OCI-M2 (cell line): Measurements from ENCODE around the gene SOX6.

Source experiments
- DNase-seq: peaks from one replicate; lab custom pipeline; 2025; ENCODE audit not compliant: unreplicated experiment; lab: John Stamatoyannopoulos, UW

The SOX6 gene

GRCh38 chr11:16365581-16366228 is 9.4 kb upstream of the SOX6 start:
- no peak for DNase-seq

DNA sequence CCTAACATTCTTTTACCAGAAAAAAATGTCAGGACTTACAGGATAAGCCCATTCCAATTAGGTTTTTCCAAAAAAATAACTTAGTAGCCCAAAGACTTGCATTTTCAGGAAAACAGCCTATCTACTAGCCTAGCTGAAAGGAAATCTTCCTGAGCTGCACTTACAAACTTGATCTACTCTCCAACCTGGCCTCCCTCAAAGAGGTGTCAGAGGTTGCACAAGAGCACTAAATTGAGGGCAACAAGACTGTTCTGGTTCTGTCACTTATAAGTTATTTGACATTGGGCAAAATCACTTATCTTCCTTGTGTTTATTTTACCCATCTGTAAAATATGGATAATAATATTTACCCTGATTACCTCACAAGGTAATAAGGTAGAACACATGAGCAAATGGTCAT is 7.9 kb upstream of the SOX6 start:
- no peak for DNase-seq

GRCh38 chr11:16363706-16364105 is 7.4 kb upstream of the SOX6 start:
- no peak for DNase-seq

DNA sequence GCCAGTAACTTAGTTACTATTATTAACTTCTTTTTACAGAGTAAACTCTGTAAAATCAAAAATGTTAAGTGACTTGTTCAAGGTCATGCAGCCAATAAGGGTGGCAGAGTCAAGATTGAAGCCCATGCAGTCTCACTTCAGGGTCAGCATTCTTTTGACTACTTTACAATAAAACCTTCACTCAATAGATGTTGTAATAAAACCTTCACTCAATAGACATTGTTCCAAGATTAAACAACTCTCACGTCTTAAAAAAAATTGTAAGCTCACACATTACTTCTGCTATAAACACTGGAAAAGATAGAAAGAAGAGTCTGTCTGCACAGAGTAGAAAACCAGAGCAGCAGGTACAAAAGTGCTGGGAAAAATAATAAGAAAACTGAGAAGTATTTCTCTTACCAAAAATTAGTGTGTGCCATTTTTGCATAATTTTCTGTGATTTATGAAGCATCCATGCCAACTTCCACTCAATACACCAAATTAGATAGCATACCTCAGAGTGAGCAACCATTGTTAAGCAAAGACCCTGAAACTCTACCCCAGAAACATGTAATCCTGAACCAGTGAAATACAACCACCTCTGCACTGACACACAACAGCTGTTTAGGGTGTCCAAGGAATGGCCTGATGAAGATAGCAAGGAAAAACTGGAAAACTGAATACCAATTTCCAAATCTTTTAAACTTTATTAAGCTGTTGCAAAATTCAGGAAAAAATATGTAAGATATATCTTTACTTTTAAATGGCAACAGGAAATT is 4.9 kb upstream of the SOX6 start:
- DNase-seq, result no peak

- DNase-seq, result no peak
Measured at GRCh38 chr11:16359369-16359768, 3.0 kb upstream of the SOX6 start.

DNA sequence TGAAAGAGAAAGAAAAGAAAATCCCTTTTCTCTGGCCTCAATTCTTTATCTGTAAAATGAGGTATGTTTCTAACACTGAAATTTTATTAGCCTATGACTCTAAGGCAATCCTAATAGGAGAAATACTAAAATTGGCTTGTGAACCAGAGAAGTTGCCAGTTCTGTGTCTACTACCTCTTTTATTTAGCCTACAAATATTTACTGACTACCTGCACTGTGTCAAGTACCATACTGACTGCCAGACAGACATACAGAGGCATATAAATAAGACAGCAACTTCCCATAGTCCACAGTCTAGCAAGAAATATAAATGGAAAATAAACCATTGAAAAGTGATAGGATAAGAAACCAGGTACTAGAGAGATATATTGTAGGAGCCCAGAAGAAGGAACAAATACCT is 2.4 kb upstream of the SOX6 start:
- DNase-seq, result no peak

DNA sequence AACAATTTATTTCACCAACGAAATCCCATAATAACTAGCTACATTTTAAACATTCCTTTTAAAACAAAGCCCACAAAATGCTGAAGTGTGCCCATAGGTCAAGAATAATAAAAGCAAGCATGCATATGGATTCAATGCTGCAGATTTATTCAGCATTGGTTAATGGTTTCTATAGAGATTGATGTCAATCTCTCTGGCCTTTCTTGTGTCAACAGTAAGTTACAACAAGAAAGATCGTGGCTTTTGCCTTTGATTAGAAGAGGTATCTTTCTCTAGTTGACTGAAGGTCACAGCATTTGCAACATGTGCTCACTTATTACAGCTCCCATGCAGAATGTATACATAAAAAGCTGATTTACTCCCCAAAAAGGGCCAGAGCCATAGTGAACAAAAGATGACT is 1.4 kb upstream of the SOX6 start:
- no peak for DNase-seq

DNA sequence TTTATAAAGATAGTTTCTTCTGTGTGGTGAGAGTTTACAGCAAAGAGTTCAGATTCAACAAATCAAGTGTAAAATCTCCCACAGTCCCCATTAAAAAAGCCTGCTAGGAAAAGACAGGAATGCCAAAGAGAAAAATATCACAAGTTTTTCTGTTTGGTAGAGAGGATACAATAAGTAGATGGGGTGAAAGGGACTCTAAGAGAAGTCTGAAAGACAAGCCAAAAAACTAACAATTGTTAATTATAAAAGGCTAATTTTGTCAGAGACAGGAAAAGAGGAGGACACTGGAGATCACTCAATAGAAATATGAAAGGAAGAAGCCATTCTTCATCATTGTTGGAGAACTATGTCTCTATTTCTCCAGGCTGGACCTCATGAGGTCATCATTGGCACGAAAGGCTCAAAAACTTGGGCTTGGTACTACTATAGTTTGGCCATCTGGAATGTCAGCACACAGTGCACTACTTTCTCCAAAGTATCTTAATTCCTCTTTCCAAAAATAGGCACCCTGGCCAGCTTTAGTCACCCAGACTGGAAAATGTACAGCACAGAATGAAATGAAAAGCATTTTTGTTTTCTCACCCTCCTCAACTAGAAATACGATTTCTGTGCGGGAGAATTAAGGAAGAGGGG is 531 bp upstream of the SOX6 start:
- no peak for DNase-seq

GRCh38 chr11:16352707-16353106 is 3.6 kb downstream of the SOX6 start:
- no peak for DNase-seq

DNA sequence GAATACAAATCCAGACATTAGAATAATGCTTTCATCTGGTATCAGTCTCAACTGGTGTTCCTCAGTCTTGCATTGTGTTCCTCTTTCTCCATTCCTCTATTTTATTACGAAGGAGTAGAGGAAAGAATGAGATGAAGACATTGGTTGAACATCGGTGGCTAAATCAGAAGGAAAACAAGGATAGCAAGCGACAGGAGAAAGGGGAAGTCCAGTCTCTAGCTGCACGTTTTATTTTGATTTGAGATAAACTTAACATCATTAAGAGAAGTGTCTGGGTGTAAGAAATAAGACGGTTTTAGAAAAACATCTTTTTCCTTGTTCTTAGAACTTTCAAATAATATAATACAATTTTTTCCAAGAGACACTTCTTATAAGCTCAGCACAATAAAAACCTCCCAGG is 6.2 kb downstream of the SOX6 start:
- DNase-seq, result no peak

DNA sequence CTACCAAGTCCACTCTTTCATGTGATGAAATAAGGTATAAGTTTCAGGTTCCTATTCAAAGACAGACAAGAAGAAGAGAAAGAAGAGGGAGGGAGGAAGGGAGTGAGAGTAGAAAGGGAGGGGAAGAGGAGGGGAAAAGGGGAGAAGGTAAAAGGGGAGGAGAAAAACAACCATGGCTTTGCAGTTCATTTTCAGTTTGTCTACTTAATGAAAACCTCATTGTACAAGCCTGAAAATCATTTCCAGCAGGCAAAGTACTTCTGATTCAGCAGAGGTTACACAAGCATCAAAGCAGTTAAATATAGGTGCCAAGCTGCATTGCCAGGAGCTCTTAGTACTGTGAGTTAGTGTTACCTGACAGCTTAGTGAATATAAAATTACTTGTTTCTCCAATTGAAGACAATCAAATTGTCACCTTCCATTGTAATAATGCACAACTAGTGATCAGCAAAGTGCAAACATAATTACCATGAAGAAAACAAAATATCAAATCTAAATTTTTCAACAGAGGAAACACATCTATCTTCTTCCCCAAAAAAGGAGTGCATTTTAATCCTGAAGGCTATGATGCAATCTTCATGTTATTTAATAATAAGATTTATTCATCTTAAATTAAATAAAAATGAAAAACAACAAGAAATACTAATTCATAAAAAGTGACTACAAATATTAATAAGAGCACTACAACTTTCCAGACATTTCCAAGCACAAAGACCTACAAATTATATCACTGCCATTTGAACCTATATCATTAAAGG is 8.2 kb downstream of the SOX6 start:
- no peak for DNase-seq

DNA sequence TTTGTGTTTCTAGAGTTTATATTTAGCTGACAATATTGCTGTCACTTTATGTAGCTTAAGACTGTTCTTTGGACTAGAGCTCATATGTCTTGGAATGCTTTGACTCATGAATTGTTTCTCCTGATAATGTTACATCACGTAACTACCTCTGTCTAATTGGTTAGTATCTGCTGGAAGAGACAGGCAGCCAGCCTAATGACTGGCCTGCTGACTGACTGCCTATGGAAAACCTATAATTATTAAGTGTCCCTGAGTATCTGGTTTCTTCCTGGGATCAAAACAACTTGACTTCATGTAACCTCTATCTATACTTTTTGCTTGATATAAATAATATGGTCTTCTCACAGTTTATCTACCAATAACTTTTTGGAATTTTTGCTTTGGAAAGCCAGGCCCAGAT is 9.4 kb downstream of the SOX6 start:
- no peak for DNase-seq

DNA sequence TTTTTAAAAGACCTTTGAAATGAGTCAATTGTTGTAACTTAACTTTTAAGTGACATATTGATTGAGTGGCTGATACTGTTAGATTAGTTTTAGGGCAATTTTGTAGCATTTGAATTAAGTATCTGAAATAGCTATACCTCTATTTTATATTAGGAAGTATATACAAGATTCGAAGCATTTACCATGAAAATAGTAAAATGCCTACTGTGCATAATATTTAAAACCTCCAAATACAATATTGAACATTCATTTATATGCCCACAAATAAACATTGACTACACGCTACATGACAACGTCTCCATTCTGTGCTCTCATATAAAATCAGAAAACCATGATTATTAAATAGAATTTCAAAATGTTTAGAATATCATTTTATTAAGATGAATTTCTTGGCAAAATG is 14.5 kb downstream of the SOX6 start:
- DNase-seq, result no peak

DNA sequence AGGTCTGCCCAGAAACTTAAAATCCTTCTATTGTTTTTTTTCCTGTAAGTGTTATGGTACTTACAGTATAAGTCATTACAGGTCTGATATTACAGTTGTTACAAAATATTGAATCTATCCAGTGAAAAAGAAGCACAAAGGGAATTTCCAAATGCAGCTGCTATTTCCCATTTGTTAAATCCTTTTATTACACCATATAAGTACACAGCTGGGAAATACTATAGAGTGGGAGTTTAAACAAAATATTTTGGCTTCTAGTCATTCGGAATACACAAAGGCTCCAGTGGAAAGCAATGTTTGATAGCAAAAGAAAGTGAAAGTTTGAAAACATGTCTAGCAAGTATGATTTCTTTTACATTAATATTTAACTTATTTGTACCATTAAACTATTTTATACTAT is 18.0 kb downstream of the SOX6 start:
- DNase-seq, result no peak

GRCh38 chr11:16337421-16338213 is 18.7 kb downstream of the SOX6 start:
- peak; percentile 27 for DNase-seq

DNA sequence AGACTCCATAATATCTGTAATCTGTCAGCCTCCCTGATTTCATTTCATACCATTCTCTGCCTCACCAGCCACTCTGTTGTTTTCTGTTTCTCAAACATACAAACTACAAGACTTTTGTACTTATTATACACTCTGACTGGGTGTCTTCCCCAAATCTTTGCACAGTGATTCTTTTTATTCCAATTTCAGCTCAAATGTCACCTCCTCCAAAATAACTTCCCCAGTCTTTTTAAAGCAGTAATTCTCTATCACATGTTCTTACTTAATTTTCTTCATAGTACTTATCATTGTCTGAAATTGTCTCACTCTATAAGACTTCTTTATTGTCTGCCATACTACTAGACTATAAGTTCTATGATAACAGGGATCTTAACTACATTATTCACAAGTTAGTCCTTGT is 19.6 kb downstream of the SOX6 start:
- no peak for DNase-seq

- no peak for DNase-seq
Measured at GRCh38 chr11:16336204-16336603, 20.1 kb downstream of the SOX6 start.

GRCh38 chr11:16335236-16335962 is 20.9 kb downstream of the SOX6 start:
- no peak for DNase-seq

DNA sequence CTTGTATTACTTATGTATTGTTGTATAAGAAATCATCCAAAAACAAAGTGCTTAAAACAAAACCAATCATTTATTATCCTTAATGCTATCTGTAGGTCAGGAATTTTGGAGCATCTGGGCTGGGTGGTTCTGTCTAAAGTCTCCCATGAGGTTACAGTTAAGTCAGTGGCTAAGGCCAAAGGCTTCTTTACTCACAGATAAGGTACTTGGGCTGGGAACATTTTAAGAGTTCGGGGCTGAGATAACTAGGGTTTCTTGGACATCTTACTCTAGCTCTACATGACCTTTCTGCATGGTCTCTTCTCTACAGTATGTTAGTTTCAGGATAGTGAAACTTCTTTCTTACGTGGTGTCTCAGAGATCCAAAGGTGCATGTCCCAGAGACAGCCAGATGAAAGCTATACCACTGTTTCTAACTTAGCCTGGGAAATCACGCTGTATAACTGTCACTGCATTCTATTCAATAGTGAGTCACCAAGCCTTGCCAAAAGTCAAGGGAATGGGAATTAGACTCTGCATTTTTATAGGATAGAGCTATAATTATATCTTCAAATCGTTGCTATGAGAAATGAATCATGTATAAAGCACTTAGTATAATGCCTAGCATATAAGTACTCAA is 29.6 kb downstream of the SOX6 start:
- no peak for DNase-seq

- no peak for DNase-seq
Measured at GRCh38 chr11:16322190-16322589, 34.2 kb downstream of the SOX6 start.
